ENCODE results near the gene SMPD4. TPM values are rescaled to one million over a fixed set of nuclear protein-coding genes. Genes with fewer than 3 reads are reported as not detected.
A peak's percentile ranks its signal among the peaks of the same experiment; 100 is the strongest.

SMPD4 gene
- total and polyA plus RNA-seq, 2 of the 13 experiments (the other 11 are each of a cell fraction or from before 2014, with no cell fraction given): 63.2 to 70.5 TPM

- TF ChIP-seq ZNF24 (IDR thresholded peaks at IDR 0.05) (no peak), HNRNPL (IDR thresholded peaks at IDR 0.05; ENCODE audit: low read depth, low read length) (peak; percentile 87), ZFX (CRISPR knock-in tag; IDR thresholded peaks at IDR 0.05; ENCODE audit: low read depth) (no peak), HMGXB3 (CRISPR knock-in tag; IDR thresholded peaks at IDR 0.05; ENCODE audit: borderline replicate concordance) (no peak), EEA1 (CRISPR knock-in tag; IDR thresholded peaks at IDR 0.05; ENCODE audit: borderline replicate concordance) (0 out of 2 replicates have a peak, but pooled peaks have one; percentile 11), ZNF790 (CRISPR knock-in tag; IDR thresholded peaks at IDR 0.05; ENCODE audit: borderline replicate concordance) (no peak), HNRNPK (IDR thresholded peaks at IDR 0.05; ENCODE audit: low read depth, low read length, poor library complexity, severe bottlenecking) (no peak), RNF219 (CRISPR knock-in tag; IDR thresholded peaks at IDR 0.05) (no peak), ARID4A (CRISPR knock-in tag; IDR thresholded peaks at IDR 0.05; ENCODE audit: borderline replicate concordance) (peak; percentile 14; the same call in 1 of the 2 replicates), MLXIP (CRISPR knock-in tag; IDR thresholded peaks at IDR 0.05; ENCODE audit: borderline replicate concordance) (no peak), RAD21 (CRISPR knock-in tag; IDR thresholded peaks at IDR 0.05) (no peak), CBX1 (IDR thresholded peaks at IDR 0.05; ENCODE audit: low read depth) (no peak), SOX6 (IDR thresholded peaks at IDR 0.05) (no peak), SOX6 (CRISPR knock-in tag; IDR thresholded peaks at IDR 0.05) (no peak)
Observed at GRCh38 chr2:130183512-130184373, 2.3 kb upstream of the SMPD4 start (continued).

All from HepG2 (cell line).